ENCODE results near the gene GADL1. TPM values are rescaled to one million over a fixed set of nuclear protein-coding genes. Genes with fewer than 3 reads are reported as not detected.

Gene GADL1
- total RNA-seq, 4 donors from 2014 or later: 0.46 TPM; not detected in 3

- DNase-seq (ENCODE audit: low spot score): no peak
- TF ChIP-seq CTCF (IDR thresholded peaks at IDR 0.05): no peak
- ATAC-seq (ENCODE audit: low FRiP score): no peak
Observed at GRCh38 chr3:30723211-30723610, 171.2 kb downstream of the GADL1 start.

- TF ChIP-seq CTCF (IDR thresholded peaks at IDR 0.05): no peak
- DNase-seq (ENCODE audit: low spot score) (no peak), ATAC-seq (ENCODE audit: low FRiP score) (no peak)
Observed at GRCh38 chr3:30721314-30721634, 173.2 kb downstream of the GADL1 start.

GRCh38 chr3:30720586-30721313, 173.7 kb downstream of the GADL1 start:
- DNase-seq (ENCODE audit: low spot score): no peak
- no peak for ATAC-seq (ENCODE audit: low FRiP score)
- no peak for TF ChIP-seq CTCF (IDR thresholded peaks at IDR 0.05)

- no peak for ATAC-seq (ENCODE audit: low FRiP score)
- no peak for TF ChIP-seq CTCF (IDR thresholded peaks at IDR 0.05)
- DNase-seq (ENCODE audit: low spot score): no peak
Observed at GRCh38 chr3:30719536-30719935, 174.9 kb downstream of the GADL1 start.

GRCh38 chr3:30713885-30714503, 180.5 kb downstream of the GADL1 start:
- TF ChIP-seq CTCF (IDR thresholded peaks at IDR 0.05): no peak
- DNase-seq (ENCODE audit: low spot score) (no peak), ATAC-seq (ENCODE audit: low FRiP score) (no peak)

GRCh38 chr3:30712991-30713390, 181.5 kb downstream of the GADL1 start:
- no peak for TF ChIP-seq CTCF (IDR thresholded peaks at IDR 0.05)
- DNase-seq (ENCODE audit: low spot score) (no peak), ATAC-seq (ENCODE audit: low FRiP score) (no peak)

GRCh38 chr3:30711867-30712266, 182.6 kb downstream of the GADL1 start:
- ATAC-seq (ENCODE audit: low FRiP score): no peak
- no peak for DNase-seq (ENCODE audit: low spot score)
- no peak for TF ChIP-seq CTCF (IDR thresholded peaks at IDR 0.05)
